H9 (cell line): ENCODE data around the gene FGD5. TPM values are rescaled to one million over a fixed set of nuclear protein-coding genes. Genes with fewer than 3 reads are reported as not detected.

ENCODE experiments used
- DNase-seq: peaks from one replicate; pipeline ENCODE4 v3.0.0-alpha.2; 2017
- H2AFZ ChIP-seq: one replicate; pipeline ENCODE4 v1.6.1; 2013; ENCODE audit warnings: mild to moderate bottlenecking, low read length, control low read depth, moderate library complexity
- H2AK5ac ChIP-seq: 2 replicates; pipeline ENCODE4 v1.6.1; 2013; ENCODE audit warnings: low read length, control low read depth, mixed read lengths; ENCODE audit not compliant: insufficient read length
- H2BK120ac ChIP-seq: one replicate; pipeline ENCODE4 v1.6.1; 2013; ENCODE audit warnings: low read depth, mild to moderate bottlenecking, low read length, control low read depth, inconsistent platforms; ENCODE audit not compliant: poor library complexity, severe bottlenecking
- H2BK12ac ChIP-seq: 2 replicates; pipeline ENCODE4 v1.6.1; 2013; ENCODE audit warnings: low read length, control low read depth, mixed read lengths, low read depth; ENCODE audit not compliant: insufficient read length
- H2BK15ac ChIP-seq: 2 replicates; pipeline ENCODE4 v1.6.1; 2013; ENCODE audit warnings: low read depth, low read length, control low read depth
- H2BK20ac ChIP-seq: one replicate; pipeline ENCODE4 v1.6.1; 2013; ENCODE audit warnings: low read depth, mild to moderate bottlenecking, low read length, control low read depth, inconsistent platforms; ENCODE audit not compliant: poor library complexity, severe bottlenecking
- H2BK5ac ChIP-seq: 2 replicates; pipeline ENCODE4 v1.6.1; 2013; ENCODE audit warnings: low read length, control low read depth, mixed read lengths; ENCODE audit not compliant: insufficient read length
- H3K14ac ChIP-seq: 2 replicates; pipeline ENCODE4 v1.6.1; 2013; ENCODE audit warnings: low read length, control low read depth; ENCODE audit not compliant: insufficient read depth
- H3K18ac ChIP-seq: 2 replicates; pipeline ENCODE4 v1.6.1; 2013; ENCODE audit warnings: low read depth, mild to moderate bottlenecking, mixed read lengths, low read length, control low read depth; ENCODE audit not compliant: insufficient read length
- H3K23ac ChIP-seq: 2 replicates; pipeline ENCODE4 v1.6.1; 2013; ENCODE audit warnings: low read length, control low read depth, mixed read lengths, low read depth; ENCODE audit not compliant: insufficient read length
- H3K23me2 ChIP-seq: 2 replicates; pipeline ENCODE4 v1.6.1; 2013; ENCODE audit warnings: low read depth, mild to moderate bottlenecking, mixed read lengths, low read length, control low read depth; ENCODE audit not compliant: insufficient read length, poor library complexity, severe bottlenecking
- H3K27ac ChIP-seq: 2 replicates; pipeline ENCODE4 v1.5.1; 2013; ENCODE audit warnings: low read length, control low read depth, mixed read lengths, low read depth; ENCODE audit not compliant: insufficient read length
- H3K27me3 ChIP-seq: 2 replicates; pipeline ENCODE4 v1.6.1; 2013; ENCODE audit warnings: low read length, control low read depth, inconsistent platforms; ENCODE audit not compliant: insufficient read depth
- H3K4ac ChIP-seq: 2 replicates; pipeline ENCODE4 v1.6.1; 2013; ENCODE audit warnings: low read depth, mild to moderate bottlenecking, control low read depth, inconsistent platforms, low read length, moderate library complexity
- H3K4me1 ChIP-seq: 2 replicates; pipeline ENCODE4 v1.6.1; 2013; ENCODE audit warnings: low read length, control low read depth, inconsistent platforms; ENCODE audit not compliant: insufficient read depth
- H3K4me2 ChIP-seq: 2 replicates; pipeline ENCODE4 v1.6.1; 2013; ENCODE audit warnings: low read length, control low read depth, mixed read lengths; ENCODE audit not compliant: insufficient read length, insufficient read depth
- H3K56ac ChIP-seq: 2 replicates; pipeline ENCODE4 v1.6.1; 2013; ENCODE audit warnings: low read depth, mild to moderate bottlenecking, mixed read lengths, low read length, control low read depth; ENCODE audit not compliant: insufficient read length
- H3K79me1 ChIP-seq: 2 replicates; pipeline ENCODE4 v1.6.1; 2013; ENCODE audit warnings: low read depth, mild to moderate bottlenecking, moderate library complexity, low read length, control low read depth, inconsistent platforms; ENCODE audit not compliant: insufficient read depth, poor library complexity, severe bottlenecking
- H3K79me2 ChIP-seq: 2 replicates; pipeline ENCODE4 v1.6.1; 2013; ENCODE audit warnings: low read length, control low read depth, inconsistent platforms; ENCODE audit not compliant: insufficient read depth
- H3K9ac ChIP-seq: 2 replicates; pipeline ENCODE4 v1.6.1; 2013; ENCODE audit warnings: low read length, control low read depth, mixed read lengths; ENCODE audit not compliant: insufficient read length; ENCODE audit errors: extremely low read depth
- H3K9me3 ChIP-seq: one replicate; pipeline ENCODE4 v1.6.1; 2013; ENCODE audit warnings: low read depth, low read length, inconsistent platforms; ENCODE audit not compliant: control insufficient read depth
- H3T11ph ChIP-seq: one replicate; pipeline ENCODE4 v1.6.1; 2013; ENCODE audit warnings: mild to moderate bottlenecking, low read length, control low read depth, inconsistent platforms
- H4K20me1 ChIP-seq: one replicate; pipeline ENCODE4 v1.6.1; 2013; ENCODE audit not compliant: control insufficient read depth, insufficient read length, insufficient read depth
- H4K5ac ChIP-seq: 2 replicates; pipeline ENCODE4 v1.6.1; 2013; ENCODE audit warnings: low read depth, mild to moderate bottlenecking, mixed read lengths, low read length, control low read depth; ENCODE audit not compliant: insufficient read length
- H4K8ac ChIP-seq: replicated peaks from 2 replicates; pipeline ENCODE4 v1.6.1; 2013; ENCODE audit warnings: low read length, control low read depth, mixed read lengths, low read depth; ENCODE audit not compliant: insufficient read length
- H4K91ac ChIP-seq: 2 replicates; pipeline ENCODE4 v1.6.1; 2013; ENCODE audit warnings: low read depth, mild to moderate bottlenecking, moderate library complexity, mixed read lengths, low read length, control low read depth; ENCODE audit not compliant: insufficient read length
- H3K27ac Mint-ChIP-seq, 3 experiments: 2 replicates in 2 of 3; 3 replicates in 1 of 3; pipeline ENCODE4 v1.8.0; 2020 to 2021; ENCODE audit warnings: mixed read lengths in 3 of 3, mild to moderate bottlenecking in 1 of 3, moderate library complexity in 1 of 3
- H3K27me3 Mint-ChIP-seq: 2 replicates; pipeline ENCODE4 v1.8.0; 2021; ENCODE audit warnings: low read depth, mild to moderate bottlenecking, moderate library complexity, mixed read lengths
- H3K36me3 Mint-ChIP-seq, 3 experiments: 2 replicates in 2 of 3; 3 replicates in 1 of 3; pipeline ENCODE4 v1.8.0; 2020 to 2021; ENCODE audit warnings: low read depth in 3 of 3, mixed read lengths in 3 of 3; ENCODE audit not compliant: insufficient read depth in 1 of 3
- H3K4me1 Mint-ChIP-seq, 2 experiments: 2 replicates each; pipeline ENCODE4 v1.8.0; 2020; ENCODE audit warnings: mixed read lengths in 2 of 2
- H3K4me3 Mint-ChIP-seq, 2 experiments: 2 replicates in 1 of 2; 3 replicates in 1 of 2; pipeline ENCODE4 v1.8.0; 2020 to 2021; ENCODE audit warnings: mild to moderate bottlenecking in 2 of 2, mixed read lengths in 2 of 2, moderate library complexity in 1 of 2
- H3K9me3 Mint-ChIP-seq, 2 experiments: 2 replicates in 1 of 2; 3 replicates in 1 of 2; pipeline ENCODE4 v1.8.0; 2020; ENCODE audit warnings: mild to moderate bottlenecking in 2 of 2, mixed read lengths in 2 of 2, moderate library complexity in 1 of 2
- CTCF ChIP-seq: fragments of 200-600 bp; sonication (generic); conservative IDR thresholded peaks from 3 replicates; pipeline ENCODE4 v1.8.0; 2021; ENCODE audit warnings: antibody characterized with exemption, mild to moderate bottlenecking
- WGBS: extraction: QIAGEN DNeasy Blood & Tissue Kit; methylation state at CpG from one replicate; pipeline ENCODE4 v1.1.7; 2013; ENCODE audit warnings: missing lambda C conversion rate, low lambda C conversion rate, mixed read lengths; ENCODE audit not compliant: insufficient read length; ENCODE audit errors: extremely low coverage; 5-methylcytosine and 5-hydroxymethylcytosine counted together
- total RNA-seq: library from RNA; stranded (reverse); gene quantifications from 2 replicates; pipeline ENCODE4 v1.2.1, GENCODE V29; 2021

FGD5 gene
- total RNA-seq, 1 experiment from 2014 or later: 7.8 TPM

GRCh38 chr3:14793858-14794234 lies 24.9 kb upstream of the FGD5 start:
- peak overlapping the region in 1 of 3 experiments; percentile 83; a peak in 1 of 7 replicates for H3K27ac Mint-ChIP-seq
- TF ChIP-seq CTCF: no peak
- Histone ChIP-seq H3K9ac (no peak overlapping the region), H3K18ac (no peak overlapping the region), H3K14ac (no peak overlapping the region), H3K4ac (no peak overlapping the region), H2AFZ (no peak overlapping the region), H3K4me2 (no peak overlapping the region), H3K9me3 (no peaks in the 10 kb centered on the region), H2AK5ac (no peak overlapping the region), H3K27ac (no peak overlapping the region), H4K8ac (no peak overlapping the region), H2BK20ac (no peak overlapping the region), H4K5ac (no peak overlapping the region), H3K23ac (no peak overlapping the region), H3K79me1 (no peaks in the 10 kb centered on the region), H2BK5ac (no peak overlapping the region), H4K20me1 (no peaks in the 10 kb centered on the region), H2BK120ac (no peak overlapping the region), H3T11ph (no peak overlapping the region), H4K91ac (no peak overlapping the region), H3K56ac (no peak overlapping the region), H2BK12ac (no peak overlapping the region), H3K27me3 (no peaks in the 10 kb centered on the region), H2BK15ac (no peak overlapping the region), H3K23me2 (no peaks in the 10 kb centered on the region), H3K4me1 (no peaks in the 10 kb centered on the region), H3K79me2 (no peaks in the 10 kb centered on the region)
- no peak for DNase-seq
- WGBS: no CpG with 5 or more reads among the region's 5 CpGs
- H3K9me3 Mint-ChIP-seq: no peaks in the 10 kb centered on the region
- H3K4me3 Mint-ChIP-seq: no peak overlapping the region
- peaks cover 18% of the 10 kb centered on the region for H3K27me3 Mint-ChIP-seq
- no peaks in the 10 kb centered on the region for H3K36me3 Mint-ChIP-seq
- peaks cover 2 to 40% of the 10 kb centered on the region in 2 experiments for H3K4me1 Mint-ChIP-seq
